ENCODE results near the gene FKBP7.
"Not testable (repeated sequence)": the region's sequence is repeated elsewhere in the genome, so short reads cannot be mapped to it uniquely, and the experiment has no call there.

The FKBP7 gene

DNA sequence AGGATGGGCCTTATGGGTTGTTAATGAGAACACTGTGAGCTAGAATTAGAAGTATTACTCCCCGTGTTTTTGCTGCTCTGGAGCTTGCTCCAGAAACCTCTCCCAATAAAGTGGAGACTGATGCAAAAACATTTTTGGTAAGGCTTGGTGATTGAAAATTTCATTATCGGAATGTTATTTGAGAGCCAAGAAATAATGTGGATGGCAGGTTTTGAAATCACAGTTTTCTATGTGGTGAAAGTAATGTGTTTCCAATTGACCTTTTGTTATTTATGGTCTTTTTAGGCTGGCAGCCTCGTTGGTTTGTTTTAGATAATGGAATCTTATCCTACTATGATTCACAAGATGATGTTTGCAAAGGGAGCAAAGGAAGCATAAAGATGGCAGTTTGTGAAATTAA lies 7.0 kb upstream of the FKBP7 start:
- no peak for DNase-seq (ENCODE audit: low spot score)

- peak; percentile 50 for DNase-seq (ENCODE audit: low spot score)
Observed at GRCh38 chr2:178484245-178485041, 6.0 kb upstream of the FKBP7 start.

- DNase-seq (ENCODE audit: low spot score), result no peak
Observed at GRCh38 chr2:178482437-178482836, 4.0 kb upstream of the FKBP7 start.

- peak; percentile 95 for DNase-seq (ENCODE audit: low spot score)
Observed at GRCh38 chr2:178480227-178481181, 2.1 kb upstream of the FKBP7 start, which contains the start of gene PLEKHA3. TSS of gene PLEKHA3 (plus strand) at chr2:178480457. CDS start at chr2:178480870, 413 bp downstream.

DNA sequence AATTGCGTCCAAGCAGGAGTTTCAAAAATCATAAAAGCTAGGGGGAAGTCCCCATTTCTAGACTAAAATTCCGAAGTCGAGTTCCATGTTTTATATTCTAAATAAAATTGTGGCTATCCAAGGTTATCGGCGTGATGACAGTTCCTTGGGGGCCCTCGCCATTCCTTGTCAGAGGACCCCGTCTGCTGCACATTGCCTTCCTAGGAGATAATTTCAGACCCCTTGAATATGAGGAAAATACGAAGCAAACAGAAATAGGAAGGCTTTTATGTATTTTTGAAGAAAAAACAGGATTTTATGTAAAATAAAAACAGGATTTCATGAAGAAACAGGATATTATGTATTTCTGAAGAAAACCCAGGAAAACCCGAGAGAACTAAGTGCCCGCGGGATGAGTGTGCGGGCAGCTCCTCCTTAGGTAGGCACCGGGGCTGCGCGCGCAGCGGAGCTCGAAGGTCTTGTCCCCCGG lies 1.4 kb upstream of the FKBP7 start:
- DNase-seq (ENCODE audit: low spot score), result no peak

DNA sequence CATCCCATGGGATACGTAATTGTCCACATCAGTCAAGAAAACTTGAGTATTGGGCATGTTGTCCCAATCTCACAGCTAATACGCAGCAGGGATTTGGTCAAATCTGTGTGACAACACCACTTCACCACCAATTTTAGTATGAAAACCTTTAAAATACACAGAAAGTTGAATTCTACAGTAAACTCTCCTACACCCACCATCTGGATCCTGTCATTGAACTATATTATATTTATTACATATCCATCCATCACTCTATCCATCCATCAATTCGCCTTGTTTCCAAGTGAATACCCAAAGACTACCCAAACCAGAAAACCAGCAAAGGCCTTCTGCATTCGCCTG lies 846 bp upstream of the FKBP7 start:
- DNase-seq (ENCODE audit: low spot score), result no peak

DNA sequence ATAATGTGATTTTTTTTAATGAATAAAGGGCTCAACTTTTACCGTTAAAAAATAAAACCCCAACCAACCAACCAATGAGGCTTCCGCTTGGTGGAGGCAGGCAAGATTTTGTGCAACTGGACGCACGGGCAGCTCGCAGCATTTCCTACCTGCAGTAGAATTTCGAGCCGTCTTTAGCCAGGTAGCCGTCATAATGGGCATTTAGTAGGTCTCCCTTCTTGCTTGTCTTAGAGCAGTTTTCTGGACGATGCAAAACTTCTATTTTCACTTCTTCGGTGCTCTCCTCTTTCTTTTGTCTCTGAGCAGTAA lies 316 bp downstream of the FKBP7 start:
- DNase-seq (ENCODE audit: low spot score), result no peak

DNA sequence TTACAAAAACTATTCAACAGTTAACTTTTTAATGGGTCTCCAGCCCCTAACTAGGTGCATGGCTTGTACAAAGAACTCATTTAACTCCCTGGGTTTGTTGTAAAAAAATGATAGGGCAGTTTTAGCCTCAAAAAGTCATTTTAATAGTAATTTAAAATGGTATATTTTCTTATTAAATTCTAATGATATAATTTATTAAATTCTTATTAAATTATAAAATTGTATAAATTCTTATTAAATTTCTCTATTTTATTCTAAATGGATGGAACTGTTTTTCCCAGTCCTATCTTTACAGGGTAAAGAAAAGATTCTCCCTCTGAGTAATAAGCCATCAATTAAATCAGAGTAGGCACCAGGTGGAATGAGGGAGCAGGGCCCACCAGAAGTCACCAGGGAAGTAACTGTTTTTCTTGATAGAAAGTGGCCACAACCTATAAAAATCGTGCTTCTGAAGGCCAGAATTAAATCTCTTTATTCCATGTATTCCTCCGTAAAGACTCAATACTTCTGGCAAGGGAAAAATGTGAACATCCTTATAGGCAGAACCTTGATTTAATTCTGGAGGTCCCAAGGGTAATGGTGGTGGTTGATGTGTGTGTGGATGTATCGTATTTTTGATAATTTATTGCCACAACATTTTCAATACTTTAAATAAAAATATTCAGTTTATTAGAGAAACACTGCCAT lies 814 bp downstream of the FKBP7 start:
- peak; percentile 35 for DNase-seq (ENCODE audit: low spot score)

DNA sequence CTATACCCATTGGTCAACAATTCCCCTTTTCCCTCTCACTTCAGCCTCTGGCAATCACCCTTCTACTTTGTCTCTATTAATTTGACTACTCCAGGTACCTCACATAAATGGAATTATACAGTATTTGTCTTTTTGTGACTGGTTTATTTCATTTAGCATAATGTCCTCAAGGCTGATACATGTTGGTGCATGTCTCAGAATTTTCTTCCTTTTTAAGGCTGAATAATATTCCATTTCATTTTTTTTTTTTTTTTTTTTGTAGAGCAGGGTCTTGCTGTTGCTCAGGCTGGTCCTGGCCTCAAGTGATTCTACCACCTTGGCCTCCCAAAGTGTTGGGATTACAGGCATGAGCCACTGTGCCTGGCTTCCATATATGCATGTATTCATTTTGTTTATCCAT lies 1.9 kb downstream of the FKBP7 start:
- no peak for DNase-seq (ENCODE audit: low spot score)

GRCh38 chr2:178474560-178474959 lies 3.8 kb downstream of the FKBP7 start:
- DNase-seq (ENCODE audit: low spot score), result no peak

GRCh38 chr2:178473931-178474330 lies 4.5 kb downstream of the FKBP7 start:
- DNase-seq (ENCODE audit: low spot score), result no peak

DNA sequence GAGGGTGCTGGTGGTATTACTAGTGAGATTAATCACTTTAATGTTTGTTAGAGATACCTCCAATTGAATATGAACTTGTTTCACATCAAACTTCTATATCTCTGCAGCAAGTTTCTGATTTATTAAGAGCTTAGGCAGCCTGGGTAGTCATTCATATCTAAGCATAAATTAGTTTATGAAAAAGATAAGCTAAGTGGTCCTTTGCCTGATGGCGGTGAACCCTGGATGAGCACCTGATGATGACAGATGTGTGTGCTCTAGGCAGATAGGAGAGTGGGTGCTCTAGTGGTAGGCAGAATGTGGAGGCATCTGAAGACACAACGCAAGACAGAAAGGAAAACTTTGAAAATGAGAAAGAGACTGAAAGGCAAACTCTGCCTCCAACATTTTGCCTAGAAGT lies 5.0 kb downstream of the FKBP7 start:
- no peak for DNase-seq (ENCODE audit: low spot score)

DNA sequence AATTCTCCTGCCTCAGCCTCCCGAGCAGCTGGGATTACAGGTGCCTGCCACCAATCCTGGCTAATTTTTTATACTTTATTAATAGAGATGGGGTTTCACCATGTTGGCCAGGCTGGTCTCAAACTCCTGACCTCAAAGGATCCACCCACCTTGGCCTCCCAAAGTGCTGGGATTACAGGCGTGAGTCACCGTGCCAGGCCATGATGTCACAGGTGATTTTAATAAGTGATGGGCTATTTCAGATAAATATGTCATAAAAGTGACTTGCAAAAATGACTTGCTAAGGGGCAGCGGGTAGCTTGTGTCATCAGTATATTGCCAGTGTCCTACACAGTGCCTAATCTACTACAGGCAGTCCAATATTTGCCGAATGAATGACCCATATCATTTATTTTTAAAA lies 7.1 kb downstream of the FKBP7 start:
- not testable (repeated sequence) for DNase-seq (ENCODE audit: low spot score)

- no peak for DNase-seq (ENCODE audit: low spot score)
Observed at GRCh38 chr2:178469219-178469849, 9.1 kb downstream of the FKBP7 start.

GRCh38 chr2:178457390-178457886 lies 21.0 kb downstream of the FKBP7 start:
- no peak for DNase-seq (ENCODE audit: low spot score)

- DNase-seq (ENCODE audit: low spot score), result peak; percentile 24
Observed at GRCh38 chr2:178455947-178456346, 22.5 kb downstream of the FKBP7 start.

DNA sequence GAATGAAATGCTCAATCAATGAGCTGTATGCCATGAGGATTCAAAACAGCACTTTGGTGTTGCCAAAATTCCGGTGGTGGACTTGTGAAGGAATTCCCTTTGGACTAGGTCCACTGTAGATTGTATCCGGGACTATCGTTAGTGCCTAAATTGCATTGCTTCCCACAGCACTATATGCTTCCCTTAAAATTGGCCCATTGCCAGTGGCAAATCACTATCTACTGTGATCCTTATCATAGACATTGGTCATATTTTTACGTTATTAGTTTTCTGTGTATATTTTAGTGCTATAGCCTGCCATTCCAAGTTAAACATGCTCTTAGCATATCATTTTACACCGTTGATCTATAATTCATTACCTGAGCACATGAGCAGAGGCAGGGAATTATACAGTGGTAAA lies 25.5 kb downstream of the FKBP7 start:
- DNase-seq (ENCODE audit: low spot score), result no peak

DNA sequence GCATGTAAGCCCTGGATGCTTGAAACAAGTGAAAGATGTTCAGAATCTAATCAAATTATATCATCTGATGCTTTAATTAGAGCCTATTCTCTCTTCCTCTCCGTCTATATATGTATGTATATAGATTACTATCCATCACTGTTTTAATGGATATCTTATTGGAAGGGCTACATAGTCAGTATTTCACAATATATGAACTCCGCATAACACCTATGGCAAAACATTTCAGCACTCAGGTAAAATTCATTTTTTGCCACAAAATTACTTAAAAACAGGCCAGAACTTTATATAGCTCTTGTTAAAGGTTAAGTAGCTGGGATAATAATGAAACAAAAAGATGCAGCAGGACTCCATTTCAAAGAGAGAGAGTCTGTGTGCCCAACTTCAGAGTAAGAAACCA lies 26.1 kb downstream of the FKBP7 start:
- DNase-seq (ENCODE audit: low spot score), result no peak

DNA sequence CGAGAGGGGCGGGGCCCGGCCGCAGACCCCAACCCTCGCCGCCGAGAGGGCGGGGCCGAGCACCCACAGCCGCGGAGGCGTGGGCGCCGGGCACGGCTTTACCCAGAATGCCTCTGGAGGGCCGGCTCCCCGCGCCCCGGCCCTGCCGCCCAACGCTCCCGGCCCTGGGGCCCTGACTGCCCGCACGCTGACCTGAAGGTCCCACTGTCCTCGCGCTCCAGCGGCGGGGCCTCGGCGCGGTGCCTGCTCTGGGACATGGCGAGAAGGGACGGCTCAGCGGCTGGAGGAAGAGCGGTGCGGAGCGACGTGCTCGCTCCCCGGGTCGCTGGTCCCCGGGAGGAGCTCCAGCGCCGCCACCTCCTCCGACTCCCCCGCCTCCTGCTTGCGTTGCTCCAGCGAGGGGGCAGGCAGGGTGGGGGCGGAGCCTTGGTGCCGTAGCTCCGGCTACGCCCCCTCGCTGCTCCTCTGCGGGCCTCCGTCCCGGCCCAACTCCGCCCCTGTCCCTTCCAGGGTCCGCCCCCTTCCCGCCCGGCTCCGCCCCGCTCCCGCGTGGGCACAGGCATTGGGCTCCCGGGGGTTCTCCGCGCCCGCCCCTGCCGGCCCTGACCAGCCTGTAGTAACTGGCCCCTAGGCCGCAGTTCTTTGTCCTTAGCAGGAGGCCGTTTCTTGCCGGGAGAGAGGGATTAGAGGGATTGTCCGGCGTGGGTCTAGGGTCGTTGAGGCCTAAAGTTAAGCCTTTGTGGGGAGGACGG lies 27.4 kb downstream of the FKBP7 start, which contains the start of the genes PJVK and PRKRA:
PJVK (plus strand) TSS at position 605 of the 752 bp plus-strand sequence. CDS start 2,032 bp downstream, outside the sequence.
PRKRA (minus strand) TSS at position 402 of the 752 bp plus-strand sequence; CDS start at position 257, 145 bp downstream.
- peak; percentile 97 for DNase-seq (ENCODE audit: low spot score)

- no peak for DNase-seq (ENCODE audit: low spot score)
Observed at GRCh38 chr2:178450524-178450773, 28.0 kb downstream of the FKBP7 start.

Measured in pons (tissue), 1 donor.